Parathyroid adenoma (tissue), 2 donors: ENCODE data around the gene AKR1C4.

ENCODE experiments used
- H2AFZ ChIP-seq: fragments of 300-600 bp; sonication (generic); one replicate; pipeline ENCODE4 v1.7.0; 2017; ENCODE audit warnings: antibody characterized with exemption, mild to moderate bottlenecking
- H3K27ac ChIP-seq: fragments of 300-600 bp; sonication (generic); one replicate; pipeline ENCODE4 v1.7.0; 2017
- H3K27me3 ChIP-seq: fragments of 300-600 bp; sonication (generic); one replicate; pipeline ENCODE4 v1.7.0; 2017; ENCODE audit warnings: low read length; ENCODE audit not compliant: control insufficient read depth, insufficient read depth
- H3K36me3 ChIP-seq: fragments of 300-600 bp; sonication (generic); one replicate; pipeline ENCODE4 v1.7.0; 2017; ENCODE audit warnings: low read length; ENCODE audit not compliant: control insufficient read depth, insufficient read depth
- H3K4me1 ChIP-seq: fragments of 300-600 bp; sonication (generic); one replicate; pipeline ENCODE4 v1.7.0; 2017; ENCODE audit warnings: control low read depth
- H3K4me2 ChIP-seq: fragments of 300-600 bp; sonication (generic); one replicate; pipeline ENCODE4 v1.7.0; 2017; ENCODE audit warnings: low read length
- H3K4me3 ChIP-seq: fragments of 300-600 bp; sonication (generic); one replicate; pipeline ENCODE4 v1.7.0; 2017; ENCODE audit warnings: low read depth, low read length
- H3K79me2 ChIP-seq: fragments of 300-600 bp; sonication (generic); one replicate; pipeline ENCODE4 v1.7.0; 2017; ENCODE audit warnings: control low read depth
- H3K9ac ChIP-seq: fragments of 300-600 bp; sonication (generic); one replicate; pipeline ENCODE4 v1.7.0; 2017; ENCODE audit warnings: mild to moderate bottlenecking
- H3K9me3 ChIP-seq: fragments of 300-600 bp; sonication (generic); one replicate; pipeline ENCODE4 v1.7.0; 2017; ENCODE audit warnings: low read length; ENCODE audit not compliant: control insufficient read depth
- CTCF ChIP-seq: fragments of 300-600 bp; sonication (generic); IDR thresholded peaks from one replicate; pipeline ENCODE4 v1.7.0; 2017; ENCODE audit warnings: antibody characterized with exemption, mild to moderate bottlenecking
- donor health status: primary hyperparathyroidism.

Gene AKR1C4

GRCh38 chr10:5260828-5261227 is 64.2 kb downstream of the AKR1C4 start:
- no peak for TF ChIP-seq CTCF
- Histone ChIP-seq H3K27ac (no peak overlapping the region), H3K4me1 (no peaks in the 10 kb centered on the region), H3K4me3 (no peak overlapping the region), H2AFZ (no peak overlapping the region), H3K27me3 (no peaks in the 10 kb centered on the region), H3K36me3 (no peaks in the 10 kb centered on the region), H3K4me2 (no peak overlapping the region), H3K9me3 (no peaks in the 10 kb centered on the region), H3K9ac (no peak overlapping the region), H3K79me2 (no peaks in the 10 kb centered on the region)

- no peaks in the 10 kb centered on the region for H3K36me3 ChIP-seq
- no peaks in the 10 kb centered on the region for H3K27me3 ChIP-seq
- no peaks in the 10 kb centered on the region for H3K79me2 ChIP-seq
- no peak overlapping the region for H3K9ac ChIP-seq
- no peak overlapping the region for H3K4me2 ChIP-seq
- H2AFZ ChIP-seq, result no peak overlapping the region
- H3K27ac ChIP-seq, result no peak overlapping the region
- no peaks in the 10 kb centered on the region for H3K4me1 ChIP-seq
- no peak overlapping the region for H3K4me3 ChIP-seq
- no peak for TF ChIP-seq CTCF
- H3K9me3 ChIP-seq, result no peaks in the 10 kb centered on the region
These were observed 68.5 kb downstream of the AKR1C4 start for GRCh38 chr10:5265139-5265538.

GRCh38 chr10:5266351-5266750 is 69.7 kb downstream of the AKR1C4 start:
- H3K27me3 ChIP-seq, result no peaks in the 10 kb centered on the region
- H3K4me1 ChIP-seq, result no peaks in the 10 kb centered on the region
- TF ChIP-seq CTCF, result no peak
- no peak overlapping the region for H3K27ac ChIP-seq
- H2AFZ ChIP-seq, result no peak overlapping the region
- H3K9ac ChIP-seq, result no peak overlapping the region
- H3K9me3 ChIP-seq, result no peaks in the 10 kb centered on the region
- H3K36me3 ChIP-seq, result no peaks in the 10 kb centered on the region
- H3K79me2 ChIP-seq, result no peaks in the 10 kb centered on the region
- no peak overlapping the region for H3K4me3 ChIP-seq
- no peak overlapping the region for H3K4me2 ChIP-seq

GRCh38 chr10:5266804-5267203 is 70.2 kb downstream of the AKR1C4 start:
- Histone ChIP-seq H3K27me3 (no peaks in the 10 kb centered on the region), H3K79me2 (no peaks in the 10 kb centered on the region), H3K4me3 (no peak overlapping the region), H3K36me3 (no peaks in the 10 kb centered on the region), H3K4me2 (no peak overlapping the region), H3K9ac (no peak overlapping the region), H3K4me1 (no peaks in the 10 kb centered on the region), H3K9me3 (no peaks in the 10 kb centered on the region), H3K27ac (no peak overlapping the region), H2AFZ (no peak overlapping the region)
- TF ChIP-seq CTCF, result no peak

- H3K9me3 ChIP-seq, result no peaks in the 10 kb centered on the region
- no peak overlapping the region for H3K4me3 ChIP-seq
- H3K4me1 ChIP-seq, result no peaks in the 10 kb centered on the region
- no peaks in the 10 kb centered on the region for H3K27me3 ChIP-seq
- no peak overlapping the region for H3K27ac ChIP-seq
- H3K9ac ChIP-seq, result no peak overlapping the region
- no peaks in the 10 kb centered on the region for H3K79me2 ChIP-seq
- no peaks in the 10 kb centered on the region for H3K36me3 ChIP-seq
- no peak overlapping the region for H2AFZ ChIP-seq
- TF ChIP-seq CTCF, result no peak
- H3K4me2 ChIP-seq, result no peak overlapping the region
These were observed 71.6 kb downstream of the AKR1C4 start for GRCh38 chr10:5268234-5268633.
